Dendritic cell treated with granulocyte-macrophage colony-stimulating factor and Interleukin-4, amounts not matched to agents 40 ng/mL and 50 ng/mL, for 4 days (primary cell): ENCODE results near the gene B4GALNT1.

Experiments
- H3K27ac Mint-ChIP-seq: one replicate; pipeline ENCODE4 v1.8.0; 2022; ENCODE audit warnings: mild to moderate bottlenecking, mixed read lengths
- H3K27me3 Mint-ChIP-seq: one replicate; pipeline ENCODE4 v1.8.0; 2022; ENCODE audit warnings: mild to moderate bottlenecking, mixed read lengths
- H3K36me3 Mint-ChIP-seq: one replicate; pipeline ENCODE4 v1.8.0; 2022; ENCODE audit warnings: low read depth, mixed read lengths
- H3K4me1 Mint-ChIP-seq: one replicate; pipeline ENCODE4 v1.8.0; 2022; ENCODE audit warnings: low read depth, mixed read lengths
- H3K4me3 Mint-ChIP-seq: one replicate; pipeline ENCODE4 v1.8.0; 2022; ENCODE audit warnings: mild to moderate bottlenecking, moderate library complexity, mixed read lengths
- H3K9me3 Mint-ChIP-seq: one replicate; pipeline ENCODE4 v1.8.0; 2022; ENCODE audit warnings: mixed read lengths
- intact Hi-C: fragments of 100-400 bp; cut with micrococcal nuclease; formaldehyde crosslinking; loops from one replicate; pipeline ENCODE4 v1.15.0; 2022

The B4GALNT1 gene

GRCh38 chr12:57628280-57629191 lies 4.5 kb downstream of the B4GALNT1 start:
- peaks cover 41% of the 10 kb centered on the region for H3K4me1 Mint-ChIP-seq
- H3K36me3 Mint-ChIP-seq, result no peaks in the 10 kb centered on the region
- H3K27me3 Mint-ChIP-seq, result peaks cover 98% of the 10 kb centered on the region
- no peak overlapping the region for H3K27ac Mint-ChIP-seq
- no peaks in the 10 kb centered on the region for H3K9me3 Mint-ChIP-seq
- intact Hi-C loops, result no loop called here
- H3K4me3 Mint-ChIP-seq, result no peak overlapping the region

GRCh38 chr12:57627501-57628279 lies 5.3 kb downstream of the B4GALNT1 start:
- Mint-ChIP-seq H3K9me3 (no peaks in the 10 kb centered on the region), H3K27ac (no peak overlapping the region), H3K4me3 (peak overlapping the region; percentile 46), H3K36me3 (no peaks in the 10 kb centered on the region), H3K4me1 (peaks cover 44% of the 10 kb centered on the region), H3K27me3 (peaks cover 97% of the 10 kb centered on the region)
- intact Hi-C loops, result no loop called here

- Mint-ChIP-seq H3K36me3 (no peaks in the 10 kb centered on the region), H3K4me1 (peaks cover 43% of the 10 kb centered on the region), H3K27me3 (peaks cover 98% of the 10 kb centered on the region), H3K9me3 (no peaks in the 10 kb centered on the region), H3K27ac (no peak overlapping the region), H3K4me3 (no peak overlapping the region)
- intact Hi-C loops, result no loop called here
These were observed 6.0 kb downstream of the B4GALNT1 start for GRCh38 chr12:57626921-57627445.

GRCh38 chr12:57626111-57626920 lies 6.7 kb downstream of the B4GALNT1 start:
- Mint-ChIP-seq H3K27me3 (peaks cover 98% of the 10 kb centered on the region), H3K4me3 (no peak overlapping the region), H3K36me3 (no peaks in the 10 kb centered on the region), H3K4me1 (peaks cover 44% of the 10 kb centered on the region), H3K9me3 (no peaks in the 10 kb centered on the region), H3K27ac (no peak overlapping the region)
- intact Hi-C loops, result no loop called here

- Mint-ChIP-seq H3K4me3 (no peak overlapping the region), H3K4me1 (peaks cover 53% of the 10 kb centered on the region), H3K36me3 (no peaks in the 10 kb centered on the region), H3K27me3 (peaks cover 98% of the 10 kb centered on the region), H3K27ac (no peak overlapping the region), H3K9me3 (no peaks in the 10 kb centered on the region)
- intact Hi-C loops, result no loop called here
These were observed 7.6 kb downstream of the B4GALNT1 start for GRCh38 chr12:57625261-57626032.

- H3K27ac Mint-ChIP-seq, result no peak overlapping the region
- H3K36me3 Mint-ChIP-seq, result no peaks in the 10 kb centered on the region
- peaks cover 98% of the 10 kb centered on the region for H3K27me3 Mint-ChIP-seq
- no peak overlapping the region for H3K4me3 Mint-ChIP-seq
- H3K9me3 Mint-ChIP-seq, result no peaks in the 10 kb centered on the region
- intact Hi-C loops, result no loop called here
- H3K4me1 Mint-ChIP-seq, result peaks cover 55% of the 10 kb centered on the region
These were observed 8.4 kb downstream of the B4GALNT1 start for GRCh38 chr12:57624441-57625220.

- peaks cover 61% of the 10 kb centered on the region for H3K4me1 Mint-ChIP-seq
- H3K36me3 Mint-ChIP-seq, result no peaks in the 10 kb centered on the region
- H3K4me3 Mint-ChIP-seq, result no peak overlapping the region
- H3K9me3 Mint-ChIP-seq, result no peaks in the 10 kb centered on the region
- no peak overlapping the region for H3K27ac Mint-ChIP-seq
- intact Hi-C loops, result no loop called here
- H3K27me3 Mint-ChIP-seq, result peaks cover 98% of the 10 kb centered on the region
These were observed 9.1 kb downstream of the B4GALNT1 start for GRCh38 chr12:57623811-57624390.

- intact Hi-C loops, result no loop called here
- Mint-ChIP-seq H3K4me1 (peaks cover 63% of the 10 kb centered on the region), H3K36me3 (no peaks in the 10 kb centered on the region), H3K4me3 (no peak overlapping the region), H3K9me3 (no peaks in the 10 kb centered on the region), H3K27me3 (peaks cover 98% of the 10 kb centered on the region), H3K27ac (no peak overlapping the region)
These were observed 9.6 kb downstream of the B4GALNT1 start for GRCh38 chr12:57623385-57623784.

GRCh38 chr12:57622293-57623245 lies 10.4 kb downstream of the B4GALNT1 start:
- H3K27me3 Mint-ChIP-seq, result peaks cover 98% of the 10 kb centered on the region
- H3K4me3 Mint-ChIP-seq, result no peak overlapping the region
- peaks cover 57% of the 10 kb centered on the region for H3K4me1 Mint-ChIP-seq
- no peak overlapping the region for H3K27ac Mint-ChIP-seq
- no peaks in the 10 kb centered on the region for H3K36me3 Mint-ChIP-seq
- H3K9me3 Mint-ChIP-seq, result no peaks in the 10 kb centered on the region
- intact Hi-C loops, result no loop called here

- H3K27me3 Mint-ChIP-seq, result peaks cover 97% of the 10 kb centered on the region
- H3K27ac Mint-ChIP-seq, result no peak overlapping the region
- no peaks in the 10 kb centered on the region for H3K9me3 Mint-ChIP-seq
- intact Hi-C loops, result loop anchor here (1.0 to 2.0 kb wide), 2 partner anchors 38 to 163 kb away; partner anchors contain the start of gene GLI1
- peak overlapping the region; percentile 73 for H3K4me3 Mint-ChIP-seq
- H3K36me3 Mint-ChIP-seq, result no peaks in the 10 kb centered on the region
- H3K4me1 Mint-ChIP-seq, result peaks cover 49% of the 10 kb centered on the region
These were observed 11.3 kb downstream of the B4GALNT1 start for GRCh38 chr12:57621497-57622292.
